Activated CD8-positive, alpha-beta memory T cell treated with anti-CD3 and anti-CD28 coated beads, Interleukin-2, amount 50 U/mL, for 24 hours (primary cell): ENCODE results near the gene SBF1.

Source experiments
- DNase-seq: peaks from one replicate; pipeline ENCODE4 v3.0.0-alpha.2; 2020; ENCODE audit errors: extremely low read depth

Gene SBF1

GRCh38 chr22:50465066-50465930, 9.5 kb downstream of the SBF1 start:
- DNase-seq: no peak

- DNase-seq: no peak
These were observed 10.4 kb downstream of the SBF1 start for GRCh38 chr22:50464451-50464850.

- DNase-seq: no peak
These were observed 11.5 kb downstream of the SBF1 start for GRCh38 chr22:50463188-50463900.

GRCh38 chr22:50461979-50462540, 12.8 kb downstream of the SBF1 start:
- DNase-seq: no peak

GRCh38 chr22:50461536-50461935, 13.3 kb downstream of the SBF1 start:
- DNase-seq: no peak

- DNase-seq: no peak
These were observed 13.9 kb downstream of the SBF1 start for GRCh38 chr22:50460938-50461337.

- DNase-seq: no peak
These were observed 15.2 kb downstream of the SBF1 start for GRCh38 chr22:50459496-50460140.

GRCh38 chr22:50459016-50459415, 15.8 kb downstream of the SBF1 start:
- DNase-seq: no peak

GRCh38 chr22:50456466-50457234, 18.2 kb downstream of the SBF1 start:
- no peak for DNase-seq

- DNase-seq: no peak
These were observed 18.8 kb downstream of the SBF1 start for GRCh38 chr22:50456026-50456425.

GRCh38 chr22:50455201-50455600, 19.6 kb downstream of the SBF1 start:
- DNase-seq: no peak

- DNase-seq: no peak
These were observed 20.2 kb downstream of the SBF1 start for GRCh38 chr22:50454556-50455075.

- no peak for DNase-seq
These were observed 22.2 kb downstream of the SBF1 start for GRCh38 chr22:50452649-50453048.

GRCh38 chr22:50447576-50448551, 27.0 kb downstream of the SBF1 start:
- DNase-seq: no peak

- no peak for DNase-seq
These were observed 27.9 kb downstream of the SBF1 start for GRCh38 chr22:50446708-50447575.

- no peak for DNase-seq
These were observed 28.7 kb downstream of the SBF1 start for GRCh38 chr22:50445880-50446707.

GRCh38 chr22:50445071-50445879, 29.6 kb downstream of the SBF1 start:
- DNase-seq: no peak
